ENCODE data around the gene APOL3. TPM values are rescaled to one million over a fixed set of nuclear protein-coding genes. Genes with fewer than 3 reads are reported as not detected.
"Not testable (repeated sequence)": the region's sequence is repeated elsewhere in the genome, so short reads cannot be mapped to it uniquely, and the experiment has no call there.

Gene APOL3
- total RNA-seq, 1 experiment from 2014 or later = 0.18 TPM

- in situ Hi-C loops (cut with HindIII; ENCODE audit: low pct_unique_long_range_greater_than_20kb, low sequenced_read_pairs) = no loop called here
- no peak for DNase-seq (ENCODE audit: low read depth, low spot score)
Measured at GRCh38 chr22:36171941-36172340, 11.4 kb upstream of the APOL3 start.

GRCh38 chr22:36166518-36167220 is 6.1 kb upstream of the APOL3 start:
- no peak for DNase-seq (ENCODE audit: low read depth, low spot score)
- in situ Hi-C loops (cut with HindIII; ENCODE audit: low pct_unique_long_range_greater_than_20kb, low sequenced_read_pairs) = no loop called here

- no peak for DNase-seq (ENCODE audit: low read depth, low spot score)
- in situ Hi-C loops (cut with HindIII; ENCODE audit: low pct_unique_long_range_greater_than_20kb, low sequenced_read_pairs) = no loop called here
Measured at GRCh38 chr22:36166086-36166485, 5.5 kb upstream of the APOL3 start.

GRCh38 chr22:36165141-36165540 is 4.6 kb upstream of the APOL3 start:
- in situ Hi-C loops (cut with HindIII; ENCODE audit: low pct_unique_long_range_greater_than_20kb, low sequenced_read_pairs) = no loop called here
- no peak for DNase-seq (ENCODE audit: low read depth, low spot score)

GRCh38 chr22:36164621-36165020 is 4.1 kb upstream of the APOL3 start:
- in situ Hi-C loops (cut with HindIII; ENCODE audit: low pct_unique_long_range_greater_than_20kb, low sequenced_read_pairs) = no loop called here

GRCh38 chr22:36163497-36163896 is 2.9 kb upstream of the APOL3 start:
- in situ Hi-C loops (cut with HindIII; ENCODE audit: low pct_unique_long_range_greater_than_20kb, low sequenced_read_pairs) = no loop called here
- no peak for DNase-seq (ENCODE audit: low read depth, low spot score)

More at GRCh38 chr22:36164621-36165020, 4.1 kb upstream of the APOL3 start:
- DNase-seq (ENCODE audit: low read depth, low spot score) = no peak

- in situ Hi-C loops (cut with HindIII; ENCODE audit: low pct_unique_long_range_greater_than_20kb, low sequenced_read_pairs) = no loop called here
- DNase-seq (ENCODE audit: low read depth, low spot score) = no peak
Measured at GRCh38 chr22:36162127-36163034, 1.8 kb upstream of the APOL3 start.

GRCh38 chr22:36161793-36162126 is 1.2 kb upstream of the APOL3 start:
- in situ Hi-C loops (cut with HindIII; ENCODE audit: low pct_unique_long_range_greater_than_20kb, low sequenced_read_pairs); DNase-seq (ENCODE audit: low read depth, low spot score): not testable (repeated sequence)

GRCh38 chr22:36156515-36157419 is 3.8 kb downstream of the APOL3 start:
- DNase-seq (ENCODE audit: low read depth, low spot score) = peak; percentile 50
- in situ Hi-C loops (cut with HindIII; ENCODE audit: low pct_unique_long_range_greater_than_20kb, low sequenced_read_pairs) = no loop called here

- in situ Hi-C loops (cut with HindIII; ENCODE audit: low pct_unique_long_range_greater_than_20kb, low sequenced_read_pairs) = no loop called here
- no peak for DNase-seq (ENCODE audit: low read depth, low spot score)
Measured at GRCh38 chr22:36156119-36156514, 4.4 kb downstream of the APOL3 start.

GRCh38 chr22:36155702-36156101 is 4.9 kb downstream of the APOL3 start:
- in situ Hi-C loops (cut with HindIII; ENCODE audit: low pct_unique_long_range_greater_than_20kb, low sequenced_read_pairs) = no loop called here
- DNase-seq (ENCODE audit: low read depth, low spot score) = no peak

GRCh38 chr22:36154423-36154945 is 6.1 kb downstream of the APOL3 start:
- DNase-seq (ENCODE audit: low read depth, low spot score) = no peak
- in situ Hi-C loops (cut with HindIII; ENCODE audit: low pct_unique_long_range_greater_than_20kb, low sequenced_read_pairs) = no loop called here

GRCh38 chr22:36153501-36154422 is 6.8 kb downstream of the APOL3 start:
- DNase-seq (ENCODE audit: low read depth, low spot score) = no peak
- in situ Hi-C loops (cut with HindIII; ENCODE audit: low pct_unique_long_range_greater_than_20kb, low sequenced_read_pairs) = no loop called here

GRCh38 chr22:36152821-36153220 is 7.7 kb downstream of the APOL3 start:
- in situ Hi-C loops (cut with HindIII; ENCODE audit: low pct_unique_long_range_greater_than_20kb, low sequenced_read_pairs) = not testable (repeated sequence)

GRCh38 chr22:36152088-36152487 is 8.5 kb downstream of the APOL3 start:
- in situ Hi-C loops (cut with HindIII; ENCODE audit: low pct_unique_long_range_greater_than_20kb, low sequenced_read_pairs) = no loop called here
- no peak for DNase-seq (ENCODE audit: low read depth, low spot score)

More at GRCh38 chr22:36152821-36153220, 7.7 kb downstream of the APOL3 start:
- not testable (repeated sequence) for DNase-seq (ENCODE audit: low read depth, low spot score)

- in situ Hi-C loops (cut with HindIII; ENCODE audit: low pct_unique_long_range_greater_than_20kb, low sequenced_read_pairs) = no loop called here
Measured at GRCh38 chr22:36151006-36151595, 9.5 kb downstream of the APOL3 start.

More at GRCh38 chr22:36151006-36151595, 9.5 kb downstream of the APOL3 start:
- no peak for DNase-seq (ENCODE audit: low read depth, low spot score)
